Calu3 (cell line): ENCODE results near the gene IMMP2L. TPM values are rescaled to one million over a fixed set of nuclear protein-coding genes. Genes with fewer than 3 reads are reported as not detected.

ENCODE experiments used
- BruUV-seq: library from RNA; stranded (reverse); fragments of 400-500 nt; replicated peaks from 2 replicates; lab custom pipeline; 2021; lab: Mats Ljungman, UMichigan
- CTCF ChIA-PET: fragments of 300-600 bp; sonication (Branson Sonifier 250); formaldehyde crosslinking; loops from one replicate; lab custom pipeline; 2022; ENCODE audit warnings: antibody characterized with exemption; lab: Charles Lee
- DNase-seq: peaks from one replicate; pipeline ENCODE4 v3.0.0; 2022
- H3K27ac Mint-ChIP-seq: one replicate; pipeline ENCODE4 v1.8.0; 2022; ENCODE audit warnings: mixed read lengths; ENCODE audit not compliant: unreplicated experiment
- H3K27me3 Mint-ChIP-seq: one replicate; pipeline ENCODE4 v1.8.0; 2022; ENCODE audit warnings: mixed read lengths; ENCODE audit not compliant: unreplicated experiment
- H3K36me3 Mint-ChIP-seq: one replicate; pipeline ENCODE4 v1.8.0; 2022; ENCODE audit warnings: mild to moderate bottlenecking, moderate library complexity, mixed read lengths; ENCODE audit not compliant: insufficient read depth, unreplicated experiment
- H3K4me1 Mint-ChIP-seq: one replicate; pipeline ENCODE4 v1.8.0; 2022; ENCODE audit warnings: mild to moderate bottlenecking, low read depth, mixed read lengths; ENCODE audit not compliant: unreplicated experiment
- H3K4me3 Mint-ChIP-seq: one replicate; pipeline ENCODE4 v1.8.0; 2022; ENCODE audit warnings: mild to moderate bottlenecking, low read depth, moderate library complexity, mixed read lengths; ENCODE audit not compliant: unreplicated experiment
- H3K9me3 Mint-ChIP-seq: one replicate; pipeline ENCODE4 v1.8.0; 2022; ENCODE audit warnings: low read depth, mixed read lengths; ENCODE audit not compliant: unreplicated experiment
- CTCF ChIP-seq: fragments of 200-600 bp; IDR thresholded peaks from one replicate; pipeline ENCODE4 v1.8.0; 2022; ENCODE audit warnings: antibody characterized with exemption; ENCODE audit not compliant: unreplicated experiment
- intact Hi-C: fragments of 100-400 bp; cut with micrococcal nuclease; formaldehyde crosslinking; loops from one replicate; pipeline ENCODE4 v1.10.0; 2022; ENCODE audit not compliant: unreplicated experiment
- total RNA-seq: library from RNA; stranded (reverse); gene quantifications from 2 replicates; pipeline ENCODE4 v1.2.3, GENCODE V29; 2022

The IMMP2L gene
- total RNA-seq, 1 experiment from 2014 or later = 28.6 TPM

GRCh38 chr7:111229916-111230315 is 332.4 kb downstream of the IMMP2L start:
- CTCF ChIA-PET = interaction anchor here (0.6 kb wide), 1 partner anchor 396 kb away, joined by 3 read pairs; no protein-coding TSS in a partner anchor
- no peak for TF ChIP-seq CTCF

GRCh38 chr7:111229181-111229740 is 333.0 kb downstream of the IMMP2L start:
- Mint-ChIP-seq H3K4me3 (no peak overlapping the region), H3K9me3 (no peaks in the 10 kb centered on the region), H3K4me1 (peaks cover 27% of the 10 kb centered on the region), H3K36me3 (peaks cover 5% of the 10 kb centered on the region), H3K27me3 (no peaks in the 10 kb centered on the region), H3K27ac (no peak overlapping the region)
- TF ChIP-seq CTCF = no peak
- DNase-seq = no peak
- CTCF ChIA-PET = no interaction called here
- no TSS peak for BruUV-seq
- intact Hi-C loops = no loop called here

More at GRCh38 chr7:111229916-111230315, 332.4 kb downstream of the IMMP2L start:
- no peaks in the 10 kb centered on the region for H3K9me3 Mint-ChIP-seq
- H3K4me3 Mint-ChIP-seq = no peak overlapping the region
- no peak for DNase-seq
- intact Hi-C loops = loop anchor here (5.0 kb wide), 1 partner anchor 128 kb away; no protein-coding TSS in a partner anchor
- H3K36me3 Mint-ChIP-seq = peaks cover 5% of the 10 kb centered on the region
- BruUV-seq = no TSS peak
- no peaks in the 10 kb centered on the region for H3K27me3 Mint-ChIP-seq
- no peak overlapping the region for H3K27ac Mint-ChIP-seq
- peaks cover 27% of the 10 kb centered on the region for H3K4me1 Mint-ChIP-seq

GRCh38 chr7:111228437-111228836 is 333.9 kb downstream of the IMMP2L start:
- BruUV-seq = no TSS peak
- H3K4me3 Mint-ChIP-seq = no peak overlapping the region
- CTCF ChIA-PET = no interaction called here

GRCh38 chr7:111226800-111227199 is 335.5 kb downstream of the IMMP2L start:
- no peak for DNase-seq
- intact Hi-C loops = no loop called here
- TF ChIP-seq CTCF = no peak
- Mint-ChIP-seq H3K36me3 (no peaks in the 10 kb centered on the region), H3K4me3 (no peak overlapping the region), H3K27me3 (no peaks in the 10 kb centered on the region), H3K9me3 (no peaks in the 10 kb centered on the region), H3K27ac (no peak overlapping the region), H3K4me1 (peaks cover 16% of the 10 kb centered on the region)
- CTCF ChIA-PET = no interaction called here
- no TSS peak for BruUV-seq

More at GRCh38 chr7:111228437-111228836, 333.9 kb downstream of the IMMP2L start:
- Mint-ChIP-seq H3K27me3 (no peaks in the 10 kb centered on the region), H3K36me3 (peaks cover 5% of the 10 kb centered on the region), H3K27ac (no peak overlapping the region), H3K4me1 (peaks cover 27% of the 10 kb centered on the region), H3K9me3 (no peaks in the 10 kb centered on the region)
- intact Hi-C loops = no loop called here
- TF ChIP-seq CTCF = no peak
- DNase-seq = no peak
